GM23338 (cell line): ENCODE data around the gene ADGRB3. TPM values are rescaled to one million over a fixed set of nuclear protein-coding genes. Genes with fewer than 3 reads are reported as not detected.

Experiments used
- CREB1 ChIP-seq: fragments of 250-450 bp; sonication (Bioruptor Pico); IDR thresholded peaks from 2 replicates; pipeline ENCODE4 v1.5.0; 2020; ENCODE audit warnings: low read depth, mild to moderate bottlenecking, moderate library complexity
- ETS1 ChIP-seq: IDR thresholded peaks from 2 replicates; pipeline ENCODE4 v1.6.1; 2016; ENCODE audit warnings: antibody characterized with exemption
- EZH2phosphoT487 ChIP-seq: fragments of 200-600 bp; sonication (generic); IDR thresholded peaks from one replicate; pipeline ENCODE4 v1.8.1; 2018; ENCODE audit warnings: antibody characterized with exemption; ENCODE audit not compliant: unreplicated experiment
- POLR2AphosphoS5 ChIP-seq: IDR thresholded peaks from 2 replicates; pipeline ENCODE4 v1.6.1; 2016; ENCODE audit warnings: antibody characterized with exemption, low read depth
- REST ChIP-seq: IDR thresholded peaks from one replicate; pipeline ENCODE4 v1.6.1; 2018; ENCODE audit warnings: antibody characterized with exemption; ENCODE audit not compliant: unreplicated experiment
- ZNF331 ChIP-seq: fragments of 250-450 bp; sonication (Bioruptor Pico); IDR thresholded peaks from 2 replicates; pipeline ENCODE4 v1.5.0; 2020; ENCODE audit warnings: low read depth, mild to moderate bottlenecking, moderate library complexity
- ZNF462 ChIP-seq: fragments of 250-450 bp; sonication (Bioruptor Pico); IDR thresholded peaks from 2 replicates; pipeline ENCODE4 v1.5.0; 2020; ENCODE audit warnings: mild to moderate bottlenecking, moderate library complexity
- polyA plus RNA-seq: library from polyadenylated mRNA; unstranded; fragments of >200 nt; fragmentation: Nextera tagmentation; extraction: Ambion mirVana; gene quantifications from 2 replicates; pipeline ENCODE4 v1.2.1, GENCODE V29; 2016
- total RNA-seq: library from RNA; depleted of rRNA; stranded (reverse); fragments of >200 nt; shearing (Covaris generic); gene quantifications from 2 replicates; pipeline ENCODE4 v1.2.3, GENCODE V29; 2014
- TF ChIP-seq, protein P1 (sequence below), 2 experiments: fragments of 200-600 bp in 1 of 2; sonication (generic) in 1 of 2; conservative IDR thresholded peaks; 2 replicates each; pipeline versions ENCODE4 v1.5.1 to v1.6.1; 2016 to 2017; ENCODE audit warnings: antibody characterized with exemption in 2 of 2, low read depth in 2 of 2, mild to moderate bottlenecking in 2 of 2, moderate library complexity in 1 of 2

Gene ADGRB3
- total and polyA plus RNA-seq, 2 experiments from 2014 or later = 0.92 to 4.0 TPM

- TF ChIP-seq ZNF462 (CRISPR knock-in tag) (no peak), ETS1 (no peak), EZH2phosphoT487 (no peak), ZNF331 (CRISPR knock-in tag) (no peak), CREB1 (CRISPR knock-in tag) (no peak), REST (no peak), POLR2AphosphoS5 (no peak)
- TF ChIP-seq, protein P1, sequence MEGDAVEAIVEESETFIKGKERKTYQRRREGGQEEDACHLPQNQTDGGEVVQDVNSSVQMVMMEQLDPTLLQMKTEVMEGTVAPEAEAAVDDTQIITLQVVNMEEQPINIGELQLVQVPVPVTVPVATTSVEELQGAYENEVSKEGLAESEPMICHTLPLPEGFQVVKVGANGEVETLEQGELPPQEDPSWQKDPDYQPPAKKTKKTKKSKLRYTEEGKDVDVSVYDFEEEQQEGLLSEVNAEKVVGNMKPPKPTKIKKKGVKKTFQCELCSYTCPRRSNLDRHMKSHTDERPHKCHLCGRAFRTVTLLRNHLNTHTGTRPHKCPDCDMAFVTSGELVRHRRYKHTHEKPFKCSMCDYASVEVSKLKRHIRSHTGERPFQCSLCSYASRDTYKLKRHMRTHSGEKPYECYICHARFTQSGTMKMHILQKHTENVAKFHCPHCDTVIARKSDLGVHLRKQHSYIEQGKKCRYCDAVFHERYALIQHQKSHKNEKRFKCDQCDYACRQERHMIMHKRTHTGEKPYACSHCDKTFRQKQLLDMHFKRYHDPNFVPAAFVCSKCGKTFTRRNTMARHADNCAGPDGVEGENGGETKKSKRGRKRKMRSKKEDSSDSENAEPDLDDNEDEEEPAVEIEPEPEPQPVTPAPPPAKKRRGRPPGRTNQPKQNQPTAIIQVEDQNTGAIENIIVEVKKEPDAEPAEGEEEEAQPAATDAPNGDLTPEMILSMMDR (conservative IDR thresholded peaks at IDR 0.05; ENCODE audit: low read depth in 2 of 2) = no peak
Observed at GRCh38 chr6:68740828-68741500, 105.9 kb downstream of the ADGRB3 start (continued).
